ENCODE results near the gene THSD4.
"Not testable (repeated sequence)": the region's sequence is repeated elsewhere in the genome, so short reads cannot be mapped to it uniquely, and the experiment has no call there.

THSD4 gene

GRCh38 chr15:71170163-71170562 lies 54.9 kb downstream of the THSD4 start:
- no peak overlapping the region for H3K23ac ChIP-seq (ENCODE audit: low read length in 2 of 2)
- no peak overlapping the region for H4K91ac ChIP-seq (ENCODE audit: low read length)
- peaks cover 27% of the 10 kb centered on the region for H3K9me3 ChIP-seq (ENCODE audit: control insufficient read depth, low read length)
- no peak overlapping the region for H2BK5ac ChIP-seq (ENCODE audit: low read depth, low read length, poor library complexity, severe bottlenecking)
- H4K8ac ChIP-seq (ENCODE audit: low read length) = no peak overlapping the region
- no peak overlapping the region for H2AFZ ChIP-seq (ENCODE audit: low read depth, low read length)
- H3K79me1 ChIP-seq (replicated peaks; ENCODE audit: low read length, poor library complexity, severe bottlenecking) = peaks cover 11% of the 10 kb centered on the region
- H3K4me3 ChIP-seq (ENCODE audit: insufficient read depth in 1 of 2, low read depth in 1 of 2, low read length in 2 of 2) = no peak overlapping the region
- no peak overlapping the region for H3K27ac ChIP-seq (ENCODE audit: low read length, poor library complexity, severe bottlenecking)
- H3K18ac ChIP-seq (ENCODE audit: low read depth in 1 of 2, low read length in 2 of 2) = no peak overlapping the region
- peaks cover 4 to 6% of the 10 kb centered on the region in 2 experiments for H3K36me3 ChIP-seq (ENCODE audit: control insufficient read depth in 1 of 2, insufficient read depth in 2 of 2, low read depth in 1 of 2, low read length in 2 of 2)
- no peak overlapping the region for H2AK5ac ChIP-seq (ENCODE audit: low read length, severe bottlenecking)
- no peak overlapping the region for H3K4ac ChIP-seq (ENCODE audit: low read depth in 1 of 2, low read length in 2 of 2)
- no peak overlapping the region for H3K14ac ChIP-seq (ENCODE audit: low read length in 2 of 2)
- H3K9ac ChIP-seq (ENCODE audit: low read length) = no peak overlapping the region
- no peak overlapping the region for H3K4me2 ChIP-seq (ENCODE audit: low read length, poor library complexity, severe bottlenecking)
- H2BK15ac ChIP-seq (ENCODE audit: low read depth, poor library complexity, severe bottlenecking) = no peak overlapping the region
- no peaks in the 10 kb centered on the region for H3K4me1 ChIP-seq (ENCODE audit: control insufficient read depth, insufficient read depth, low read depth, low read length)
- DNase-seq = no peak
- H2BK12ac ChIP-seq (ENCODE audit: low read length in 2 of 2) = no peak overlapping the region
- H3K27me3 ChIP-seq (ENCODE audit: control insufficient read depth in 1 of 2, insufficient read depth in 1 of 2, low read length in 2 of 2) = no peaks in the 10 kb centered on the region
- no peak overlapping the region for H2BK120ac ChIP-seq (ENCODE audit: low read depth, low read length)

GRCh38 chr15:71171195-71171594 lies 55.9 kb downstream of the THSD4 start:
- no peak overlapping the region for H3K9ac ChIP-seq (ENCODE audit: low read length)
- H3K79me1 ChIP-seq (replicated peaks; ENCODE audit: low read length, poor library complexity, severe bottlenecking) = peaks cover 2% of the 10 kb centered on the region
- no peak overlapping the region for H4K91ac ChIP-seq (ENCODE audit: low read length)
- no peak overlapping the region for H2BK12ac ChIP-seq (ENCODE audit: low read length in 2 of 2)
- H3K4ac ChIP-seq (ENCODE audit: low read depth in 1 of 2, low read length in 2 of 2) = no peak overlapping the region
- H3K14ac ChIP-seq (ENCODE audit: low read length in 2 of 2) = no peak overlapping the region
- no peak overlapping the region for H2BK120ac ChIP-seq (ENCODE audit: low read depth, low read length)
- no peak overlapping the region for H2BK15ac ChIP-seq (ENCODE audit: low read depth, poor library complexity, severe bottlenecking)
- H3K27me3 ChIP-seq (ENCODE audit: control insufficient read depth in 1 of 2, insufficient read depth in 1 of 2, low read length in 2 of 2) = no peaks in the 10 kb centered on the region
- no peak overlapping the region for H3K4me3 ChIP-seq (ENCODE audit: insufficient read depth in 1 of 2, low read depth in 1 of 2, low read length in 2 of 2)
- no peak overlapping the region for H2AFZ ChIP-seq (ENCODE audit: low read depth, low read length)
- no peak overlapping the region for H2AK5ac ChIP-seq (ENCODE audit: low read length, severe bottlenecking)
- no peaks in the 10 kb centered on the region for H3K4me1 ChIP-seq (ENCODE audit: control insufficient read depth, insufficient read depth, low read depth, low read length)
- DNase-seq = no peak
- H3K36me3 ChIP-seq (ENCODE audit: control insufficient read depth in 1 of 2, insufficient read depth in 2 of 2, low read depth in 1 of 2, low read length in 2 of 2) = peaks cover 0 to 6% of the 10 kb centered on the region in 2 experiments
- peaks cover 27% of the 10 kb centered on the region for H3K9me3 ChIP-seq (ENCODE audit: control insufficient read depth, low read length)
- H3K23ac ChIP-seq (ENCODE audit: low read length in 2 of 2) = no peak overlapping the region
- H3K4me2 ChIP-seq (ENCODE audit: low read length, poor library complexity, severe bottlenecking) = no peak overlapping the region
- H3K27ac ChIP-seq (ENCODE audit: low read length, poor library complexity, severe bottlenecking) = no peak overlapping the region
- no peak overlapping the region for H4K8ac ChIP-seq (ENCODE audit: low read length)
- H3K18ac ChIP-seq (ENCODE audit: low read depth in 1 of 2, low read length in 2 of 2) = no peak overlapping the region
- no peak overlapping the region for H2BK5ac ChIP-seq (ENCODE audit: low read depth, low read length, poor library complexity, severe bottlenecking)

GRCh38 chr15:71174360-71174759 lies 59.1 kb downstream of the THSD4 start:
- H2AFZ ChIP-seq (ENCODE audit: low read depth, low read length); H3K36me3 ChIP-seq (ENCODE audit: control insufficient read depth in 1 of 2, insufficient read depth in 2 of 2, low read depth in 1 of 2, low read length in 2 of 2); H3K27me3 ChIP-seq (ENCODE audit: control insufficient read depth in 1 of 2, insufficient read depth in 1 of 2, low read length in 2 of 2); H3K18ac ChIP-seq (ENCODE audit: low read depth in 1 of 2, low read length in 2 of 2); H3K4me2 ChIP-seq (ENCODE audit: low read length, poor library complexity, severe bottlenecking); H2BK120ac ChIP-seq (ENCODE audit: low read depth, low read length); H4K91ac ChIP-seq (ENCODE audit: low read length); H3K27ac ChIP-seq (ENCODE audit: low read length, poor library complexity, severe bottlenecking); H3K4me1 ChIP-seq (ENCODE audit: control insufficient read depth, insufficient read depth, low read depth, low read length); DNase-seq; H3K23ac ChIP-seq (ENCODE audit: low read length in 2 of 2); H2AK5ac ChIP-seq (ENCODE audit: low read length, severe bottlenecking); H3K4me3 ChIP-seq (ENCODE audit: insufficient read depth in 1 of 2, low read depth in 1 of 2, low read length in 2 of 2); H3K9ac ChIP-seq (ENCODE audit: low read length); H3K4ac ChIP-seq (ENCODE audit: low read depth in 1 of 2, low read length in 2 of 2); H3K79me1 ChIP-seq (replicated peaks; ENCODE audit: low read length, poor library complexity, severe bottlenecking); H2BK5ac ChIP-seq (ENCODE audit: low read depth, low read length, poor library complexity, severe bottlenecking); H4K8ac ChIP-seq (ENCODE audit: low read length); H3K14ac ChIP-seq (ENCODE audit: low read length in 2 of 2); H2BK12ac ChIP-seq (ENCODE audit: low read length in 2 of 2); H2BK15ac ChIP-seq (ENCODE audit: low read depth, poor library complexity, severe bottlenecking): not testable (repeated sequence)
- WGBS = no CpG with 5 or more reads among the region's 17 CpGs
- H3K9me3 ChIP-seq (ENCODE audit: control insufficient read depth, low read length) = peaks cover 27% of the 10 kb centered on the region

- Histone ChIP-seq H3K4ac (ENCODE audit: low read depth in 1 of 2, low read length in 2 of 2) (no peak overlapping the region), H4K8ac (ENCODE audit: low read length) (no peak overlapping the region), H3K14ac (ENCODE audit: low read length in 2 of 2) (no peak overlapping the region), H3K36me3 (ENCODE audit: control insufficient read depth in 1 of 2, insufficient read depth in 2 of 2, low read depth in 1 of 2, low read length in 2 of 2) (no peaks in the 10 kb centered on the region), H3K27me3 (ENCODE audit: control insufficient read depth in 1 of 2, insufficient read depth in 1 of 2, low read length in 2 of 2) (no peaks in the 10 kb centered on the region), H3K79me1 (replicated peaks; ENCODE audit: low read length, poor library complexity, severe bottlenecking) (peaks cover 10% of the 10 kb centered on the region), H3K4me1 (ENCODE audit: control insufficient read depth, insufficient read depth, low read depth, low read length) (no peaks in the 10 kb centered on the region), H2BK5ac (ENCODE audit: low read depth, low read length, poor library complexity, severe bottlenecking) (no peak overlapping the region), H3K23ac (ENCODE audit: low read length in 2 of 2) (no peak overlapping the region), H3K9me3 (ENCODE audit: control insufficient read depth, low read length) (no peaks in the 10 kb centered on the region), H2BK15ac (ENCODE audit: low read depth, poor library complexity, severe bottlenecking) (no peak overlapping the region), H2AK5ac (ENCODE audit: low read length, severe bottlenecking) (no peak overlapping the region), H3K4me2 (ENCODE audit: low read length, poor library complexity, severe bottlenecking) (no peak overlapping the region), H3K9ac (ENCODE audit: low read length) (no peak overlapping the region), H3K27ac (ENCODE audit: low read length, poor library complexity, severe bottlenecking) (no peak overlapping the region), H2BK12ac (ENCODE audit: low read length in 2 of 2) (no peak overlapping the region), H4K91ac (ENCODE audit: low read length) (no peak overlapping the region), H3K18ac (ENCODE audit: low read depth in 1 of 2, low read length in 2 of 2) (no peak overlapping the region), H2BK120ac (ENCODE audit: low read depth, low read length) (no peak overlapping the region), H3K4me3 (ENCODE audit: insufficient read depth in 1 of 2, low read depth in 1 of 2, low read length in 2 of 2) (no peak overlapping the region), H2AFZ (ENCODE audit: low read depth, low read length) (no peak overlapping the region)
- 88% methylated on average over 2 of the region's 3 CpGs for whole genome bisulfite sequencing
- no peak for DNase-seq
Measured at GRCh38 chr15:71180986-71181853, 65.9 kb downstream of the THSD4 start.
